HEK293 (cell line): Measurements from ENCODE around the gene RABL3.

ENCODE experiments used
- CTCF ChIP-seq: fragments of 450-650 bp; formaldehyde crosslinking; IDR thresholded peaks from 2 replicates; pipeline ENCODE4 v1.5.1; 2016; ENCODE audit warnings: missing biosample characterization, missing genetic modification characterization
- HIC1 ChIP-seq: fragments of 450-650 bp; formaldehyde crosslinking; IDR thresholded peaks from 2 replicates; pipeline ENCODE4 v1.5.1; 2016; ENCODE audit warnings: missing biosample characterization, missing genetic modification characterization
- SALL2 ChIP-seq: fragments of 450-650 bp; formaldehyde crosslinking; IDR thresholded peaks from 2 replicates; pipeline ENCODE4 v1.5.0; 2017; ENCODE audit warnings: missing biosample characterization, mild to moderate bottlenecking, missing genetic modification characterization, borderline replicate concordance
- YY1 ChIP-seq: fragments of 450-650 bp; formaldehyde crosslinking; IDR thresholded peaks from 2 replicates; pipeline ENCODE4 v1.5.1; 2018; ENCODE audit warnings: missing biosample characterization, missing genetic modification characterization
- ZNF670 ChIP-seq: fragments of 450-650 bp; formaldehyde crosslinking; IDR thresholded peaks from 2 replicates; pipeline ENCODE4 v1.5.1; 2016; ENCODE audit warnings: missing biosample characterization, missing genetic modification characterization, low read depth
- ZNF843 ChIP-seq: fragments of 450-650 bp; formaldehyde crosslinking; IDR thresholded peaks from 2 replicates; pipeline ENCODE4 v1.5.1; 2016; ENCODE audit warnings: missing biosample characterization, missing genetic modification characterization

- TF ChIP-seq SALL2: no peak
- no peak for TF ChIP-seq ZNF670 (tag by site-specific recombination)
- no peak for TF ChIP-seq CTCF (tag by site-specific recombination)
- TF ChIP-seq HIC1: no peak
- TF ChIP-seq YY1: no peak
- no peak for TF ChIP-seq ZNF843
These were observed 61.3 kb downstream of the RABL3 start for GRCh38 chr3:120681018-120681417.
